ENCODE measurements around the gene UPK2. TPM values are rescaled to one million over a fixed set of nuclear protein-coding genes. Genes with fewer than 3 reads are reported as not detected.
A peak's percentile ranks its signal among the peaks of the same experiment; 100 is the strongest.

Gene UPK2
- total and polyA plus RNA-seq, 10 of the 15 experiments (the other 5 are each of a cell fraction or from before 2014, with no cell fraction given), result 0.07 to 1.0 (median 0.31) TPM; not detected in 7

DNA sequence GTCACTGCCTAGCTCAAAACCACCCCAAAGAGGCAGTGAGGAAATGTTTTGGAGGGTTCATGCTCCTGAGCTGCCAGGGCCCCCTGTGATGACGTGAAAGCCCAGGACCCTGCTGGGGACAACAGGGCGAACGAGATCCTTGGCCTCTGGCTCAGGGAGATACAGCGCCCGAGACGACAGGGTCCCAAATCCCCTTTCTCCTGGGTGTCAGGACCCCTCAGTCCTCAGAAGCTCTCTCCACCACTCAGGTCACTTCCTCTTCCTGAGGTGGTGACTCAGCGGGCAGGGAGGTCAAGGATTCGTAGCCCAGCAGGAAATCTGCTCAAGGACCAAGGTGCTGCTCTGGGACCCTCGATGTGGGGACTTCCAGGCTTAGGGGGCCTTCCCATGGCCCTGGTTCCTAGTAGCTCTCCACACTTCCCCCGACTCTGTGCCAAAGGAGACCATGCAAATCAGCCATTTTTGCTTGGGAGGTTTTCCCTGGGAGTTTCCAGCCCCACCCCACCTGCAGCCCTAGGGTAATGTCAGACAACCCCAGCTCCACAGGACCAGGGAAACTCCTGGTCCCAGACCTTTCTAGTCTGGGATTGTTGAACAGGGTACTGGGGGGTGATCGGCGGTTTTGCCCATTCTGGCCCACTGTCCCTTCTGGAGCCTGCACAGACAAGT is 43.2 kb upstream of the UPK2 start (continued):
- TF ChIP-seq CREM (IDR thresholded peaks at IDR 0.05; ENCODE audit: low read depth) (0 out of 2 replicates have a peak, but pooled peaks have one; percentile 7), GATAD2B (conservative IDR thresholded peaks at IDR 0.05; ENCODE audit: low read depth) (peak; percentile 54)

- in situ Hi-C loops (cut with MboI) (no loop called here), intact Hi-C loops (cut with micrococcal nuclease; ENCODE audit: unreplicated experiment) (no loop called here)
- POLR2A ChIA-PET, result interaction anchor here (0.9 to 9.3 kb wide), 8 partner anchors 11 to 138 kb away, joined by 3 to 105 read pairs (median 6); partner anchors contain the start of genes BCL9L and DDX6
- Histone ChIP-seq H3K4me2 (ENCODE audit: control insufficient read depth, insufficient read depth) (peak overlapping the region; percentile 71), H3K4me1 (ENCODE audit: control insufficient read depth, insufficient read depth, low read length) (peaks cover 51% of the 10 kb centered on the region), H4K20me1 (ENCODE audit: control insufficient read depth, insufficient read depth) (no peaks in the 10 kb centered on the region), H3K36me3 (ENCODE audit: control insufficient read depth in 2 of 2, insufficient read depth in 2 of 2, low read length in 1 of 2) (no peaks in the 10 kb centered on the region), H3K4me3 (peak overlapping the region; percentile 15; the same call in 1 of the 2 replicates), H3K79me2 (ENCODE audit: control insufficient read depth, insufficient read depth, low read length) (peaks cover 2% of the 10 kb centered on the region; the same call in 1 of the 2 replicates), H3K9ac (ENCODE audit: control insufficient read depth, insufficient read depth, low read length) (no peak overlapping the region; the same call in 1 of the 2 replicates), H2AFZ (ENCODE audit: control insufficient read depth, low read depth, low read length) (no peak overlapping the region), H3K27ac (ENCODE audit: control insufficient read depth, insufficient read depth) (peak overlapping the region; percentile 69), H3K9me3 (replicated peaks; ENCODE audit: control insufficient read depth, insufficient read depth, low read length) (no peaks in the 10 kb centered on the region), H3K27me3 (replicated peaks in 1 of 2; ENCODE audit: control insufficient read depth in 2 of 2, insufficient read depth in 2 of 2, low read length in 1 of 2) (no peaks in the 10 kb centered on the region)
- no TSS peak for BruUV-seq (replicated peaks)
- TF ChIP-seq RUNX3 (IDR thresholded peaks at IDR 0.05; ENCODE audit: low read length) (peak; percentile 1; the same call in 1 of the 2 replicates), PAX5 (IDR thresholded peaks at IDR 0.05; ENCODE audit: borderline replicate concordance, low read depth, low read length) (no peak)
- SMC1A ChIA-PET (ENCODE audit: uncharacterized antibody, unreplicated experiment), result interaction anchor here (1.0 to 10.3 kb wide), 8 partner anchors 15 to 125 kb away, joined by 3 to 185 read pairs (median 3); partner anchors contain the start of genes BCL9L and CXCR5
- peak; percentile 26 for ATAC-seq
- RAD21 ChIA-PET (ENCODE audit: unreplicated experiment), result interaction anchor here (0.6 to 9.9 kb wide), 11 partner anchors 13 to 143 kb away, joined by 3 to 169 read pairs (median 6); partner anchors contain the start of genes BCL9L and CXCR5
- 22% methylated on average over 8 of the region's 9 CpGs for WGBS (ENCODE audit: insufficient coverage, insufficient replicate concordance, low lambda C conversion rate, missing lambda C conversion rate)
- CTCF ChIA-PET, result interaction anchor here (0.6 to 13.2 kb wide), 12 partner anchors 9 to 224 kb away, joined by 3 to 330 read pairs (median 4); partner anchors contain the start of genes BCL9L, DDX6, DPAGT1 and UPK2
- FAIRE-seq, result no peak
- DNase-seq (ENCODE audit: low read depth, low spot score), result no peak
Measured at GRCh38 chr11:118913411-118914125, 42.5 kb upstream of the UPK2 start.
